Heart left ventricle (tissue), 16 donors: ENCODE results near the gene EIF2AK3. TPM values are rescaled to one million over a fixed set of nuclear protein-coding genes. Genes with fewer than 3 reads are reported as not detected.

Experiments
- ATAC-seq, 4 donors: fragments of 200-7000 bp; cut with Tn5 transposase; one replicate each; pipeline ENCODE4 v1.9.1; 2020 to 2022; ENCODE audit warnings: moderate library complexity in 4 of 4, mild to moderate bottlenecking in 3 of 4, moderate number of reproducible peaks in 1 of 4
- DNase-seq, 5 donors: peaks; one replicate each; pipeline ENCODE4 v3.0.0-alpha.2; 2020
- H3K27ac ChIP-seq, 12 donors: fragments of 200-600 bp; sonication (generic) in 4 of 12; one replicate each; pipeline versions ENCODE4 v1.5.0 to v1.8.0; 2016 to 2022; ENCODE audit warnings: mild to moderate bottlenecking in 2 of 12
- H3K27me3 ChIP-seq, 9 donors: fragments of 200-600 bp; sonication (generic) in 2 of 9; one replicate each; pipeline versions ENCODE4 v1.5.1 to v1.8.0; 2016 to 2022; ENCODE audit warnings: mild to moderate bottlenecking in 3 of 9
- H3K36me3 ChIP-seq, 9 donors: fragments of 200-600 bp; sonication (generic) in 2 of 9; one replicate each; pipeline versions ENCODE4 v1.5.0 to v1.8.0; 2018 to 2022; ENCODE audit warnings: mild to moderate bottlenecking in 2 of 9
- H3K4me1 ChIP-seq, 12 donors: fragments of 200-600 bp; sonication (generic) in 4 of 12; one replicate each; pipeline versions ENCODE4 v1.5.0 to v1.8.0; 2016 to 2022; ENCODE audit warnings: mild to moderate bottlenecking in 3 of 12
- H3K4me3 ChIP-seq, 12 donors: fragments of 200-600 bp; sonication (generic) in 4 of 12; one replicate each; pipeline versions ENCODE4 v1.5.0 to v1.8.0; 2017 to 2022; ENCODE audit warnings: mild to moderate bottlenecking in 9 of 12, moderate library complexity in 4 of 12
- H3K9me3 ChIP-seq, 12 donors: fragments of 200-600 bp; sonication (generic) in 4 of 12; one replicate each; pipeline versions ENCODE4 v1.5.0 to v1.8.0; 2016 to 2022; ENCODE audit warnings: mild to moderate bottlenecking in 1 of 12
- CTCF ChIP-seq, 12 donors: fragments of 200-600 bp; sonication (generic) in 4 of 12; IDR thresholded peaks; one replicate each; pipeline versions ENCODE4 v1.5.0 to v1.8.0; 2018 to 2022; ENCODE audit warnings: antibody characterized with exemption in 12 of 12, mild to moderate bottlenecking in 5 of 12
- POLR2A ChIP-seq, 2 donors: fragments of 450-650 bp; IDR thresholded peaks; one replicate each; pipeline ENCODE4 v1.6.1; 2017; ENCODE audit warnings: antibody characterized with exemption in 2 of 2, mild to moderate bottlenecking in 2 of 2, moderate library complexity in 2 of 2
- WGBS, 4 donors: extraction: QIAGEN DNeasy Blood & Tissue Kit in 2 of 4; methylation state at CpG; one replicate each; pipeline versions ENCODE4 v1.1.5 to v1.1.7; 2013 to 2018; 5-methylcytosine and 5-hydroxymethylcytosine counted together
- intact Hi-C, 10 donors: fragments of 100-400 bp; cut with DNase I; formaldehyde crosslinking; loops; one replicate each; pipeline versions ENCODE4 v1.11.1 to v1.14.2; 2022
- polyA plus RNA-seq, 2 donors: library from polyadenylated mRNA; stranded (reverse); fragments of 200-250 nt; gene quantifications; one replicate each; pipeline ENCODE4 v1.2.3, GENCODE V29; 2013
- total RNA-seq, 9 donors: library from RNA; depleted of rRNA in 2 of 9; stranded (reverse); fragments of >200 nt in 2 of 9; fragmentation: NEBNext Ultra II Directional in 3 of 9; extraction: Animal tissue kit (Norgen Biotek cat#: 25700) in 3 of 9; gene quantifications; one replicate each; pipeline versions ENCODE4 v1.1.0 to v1.2.4, GENCODE V29; 2016 to 2023
- donor health status: ischemic (EF 13 %, LVEDD 7.1; RV severe dilation, severe dysfunction).
- donor health status: healthy with polysubstance abuse.
- donor health status: DM: no; HTN: yes; CAD: no.
- donor health status: DM: no; HTN: no; CAD: no.
- donor health status: ischemic (EF 25% LVEDD 6.9; RV normal size, moderate dysfunction).
- donor health status: ischemic (EF 25% LVEDD 5.7; RV mildly dilated, moderate dysfunction).
- donor health status: healthy.
- donor health status: DM: yes; HTN: yes; CAD: no.
- donor health status: ischemic (EF 35%, LVEDD 5.7; RV mildly dilated, moderate dysfunction).
- donor health status: nonischemic (EF 11% LVEDD 7.7; RV severe dilation, severe dysfunction).
- donor health status: DM: yes; HTN: yes; CAD: no.
- donor health status: PGD.
- donor health status: ischemic (EF 29% LVEDD 5.4; RV normal size, mild dysfunction).
- donor health status: nonischemic (EF 23%, LVEDD 6.1; RV moderate dilation, normal function).

The EIF2AK3 gene
- total and polyA plus RNA-seq, 11 donors, result 2.7 to 29.9 (median 10.9) TPM

- 93 to 100% (median 95%) methylated on average over 3 of the region's 3 CpGs for WGBS, 4 donors
- ATAC-seq, result no peak
- no peak for DNase-seq
Measured at GRCh38 chr2:88561646-88562388, 65.4 kb downstream of the EIF2AK3 start.

GRCh38 chr2:88560619-88561307, 66.5 kb downstream of the EIF2AK3 start:
- TF ChIP-seq CTCF (IDR thresholded peaks at IDR 0.05) (no peak), POLR2A (IDR thresholded peaks at IDR 0.05) (no peak)
- 91 to 97% (median 95%) methylated on average over 3 of the region's 3 CpGs for WGBS, 4 donors
- intact Hi-C loops, result no loop called here
- H3K27ac ChIP-seq, result no peak overlapping the region
- DNase-seq (no peak), ATAC-seq (no peak)
- peaks cover 0 to 92% (median 65%) of the 10 kb centered on the region in 9 donors for H3K36me3 ChIP-seq
- no peaks in the 10 kb centered on the region for H3K27me3 ChIP-seq
- H3K4me3 ChIP-seq, result no peak overlapping the region
- no peaks in the 10 kb centered on the region for H3K4me1 ChIP-seq
- no peaks in the 10 kb centered on the region for H3K9me3 ChIP-seq

More at GRCh38 chr2:88561646-88562388, 65.4 kb downstream of the EIF2AK3 start:
- Histone ChIP-seq H3K36me3 (peaks cover 0 to 91% (median 60%) of the 10 kb centered on the region in 9 donors), H3K27ac (no peak overlapping the region), H3K9me3 (no peaks in the 10 kb centered on the region), H3K27me3 (no peaks in the 10 kb centered on the region), H3K4me3 (no peak overlapping the region), H3K4me1 (no peaks in the 10 kb centered on the region)
- no peak for TF ChIP-seq POLR2A (IDR thresholded peaks at IDR 0.05)
- no peak for TF ChIP-seq CTCF (IDR thresholded peaks at IDR 0.05)
- intact Hi-C loops, result no loop called here

DNA sequence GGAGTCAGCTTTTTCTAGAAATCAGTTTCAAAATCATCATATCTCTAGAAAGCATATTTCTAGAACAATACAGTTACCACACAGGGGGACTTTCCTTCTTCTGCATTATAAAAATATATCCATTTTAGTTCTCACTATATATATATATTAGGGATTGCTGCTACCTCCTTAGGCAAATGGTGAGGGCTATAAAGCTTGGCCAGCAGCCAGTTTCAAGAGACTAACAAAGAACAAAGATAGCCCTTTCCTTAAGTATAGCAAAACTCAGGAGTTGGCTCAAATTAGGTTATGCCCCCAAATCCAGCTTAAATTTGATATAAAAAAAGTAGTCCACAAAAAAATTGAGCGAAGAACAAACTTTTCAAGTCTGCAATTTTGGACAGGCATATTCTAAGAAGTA, 70.0 kb downstream of the EIF2AK3 start:
- WGBS, 4 donors, result 98 to 100% (median 99%) methylated on average over 1 of the region's 1 CpG
- no peaks in the 10 kb centered on the region for H3K9me3 ChIP-seq
- DNase-seq (no peak), ATAC-seq (no peak)
- TF ChIP-seq CTCF (IDR thresholded peaks at IDR 0.05) (no peak), POLR2A (IDR thresholded peaks at IDR 0.05) (no peak)
- no peak overlapping the region for H3K27ac ChIP-seq
- intact Hi-C loops, result loop anchor here in 3 of 10 donors (10.0 kb wide), 1 partner anchor 362 kb away; no protein-coding TSS in a partner anchor
- no peaks in the 10 kb centered on the region for H3K27me3 ChIP-seq
- no peak overlapping the region for H3K4me3 ChIP-seq
- peaks cover 0 to 82% (median 67%) of the 10 kb centered on the region in 9 donors for H3K36me3 ChIP-seq
- H3K4me1 ChIP-seq, result no peaks in the 10 kb centered on the region

DNA sequence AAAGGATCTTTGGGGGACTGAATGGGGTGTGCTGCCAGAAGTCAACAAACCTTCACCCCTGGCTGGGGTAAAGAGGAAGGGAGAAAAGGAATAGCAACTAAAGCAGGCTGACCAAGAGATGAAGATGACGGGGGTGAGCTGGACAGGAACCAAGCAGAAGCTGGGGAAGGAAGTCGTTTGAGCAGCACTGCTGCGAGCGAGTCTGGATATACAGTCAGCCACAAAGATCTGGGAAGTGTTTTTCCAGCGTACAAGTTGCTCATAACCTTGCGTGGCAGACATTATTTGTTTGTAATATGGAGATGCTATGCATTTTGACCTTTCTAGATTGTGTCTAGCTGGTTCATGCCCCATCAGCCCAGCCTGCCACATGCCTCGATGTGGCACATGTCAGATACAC, 71.2 kb downstream of the EIF2AK3 start:
- ATAC-seq, result peak in 1 of 4 donors; percentile 45
- 69 to 74% (median 70%) methylated on average over 7 of the region's 7 CpGs for WGBS, 4 donors
- no peak overlapping the region for H3K27ac ChIP-seq
- TF ChIP-seq POLR2A (IDR thresholded peaks at IDR 0.05) (no peak), CTCF (IDR thresholded peaks at IDR 0.05) (no peak)
- H3K36me3 ChIP-seq, result peaks cover 0 to 69% (median 55%) of the 10 kb centered on the region in 9 donors
- no peak for DNase-seq
- no peaks in the 10 kb centered on the region for H3K27me3 ChIP-seq
- no peaks in the 10 kb centered on the region for H3K9me3 ChIP-seq
- intact Hi-C loops, result loop anchor here in 3 of 10 donors (10.0 kb wide), 1 partner anchor 361 kb away; no protein-coding TSS in a partner anchor
- H3K4me1 ChIP-seq, result no peaks in the 10 kb centered on the region
- no peak overlapping the region for H3K4me3 ChIP-seq
